Left ventricle myocardium inferior (tissue), 1 donor: ENCODE results near the gene SRL. TPM values are rescaled to one million over a fixed set of nuclear protein-coding genes. Genes with fewer than 3 reads are reported as not detected.
"Not testable (repeated sequence)": the region's sequence is repeated elsewhere in the genome, so short reads cannot be mapped to it uniquely, and the experiment has no call there.

Source experiments
- DNase-seq: peaks from one replicate; pipeline ENCODE4 v3.0.0-alpha.2; 2020
- H3K27ac ChIP-seq: fragments of 200-600 bp; replicated peaks from 2 replicates; pipeline ENCODE4 v1.8.0; 2021
- H3K27me3 ChIP-seq: fragments of 200-600 bp; 2 replicates; pipeline ENCODE4 v1.8.0; 2021; ENCODE audit warnings: low read depth
- H3K36me3 ChIP-seq: fragments of 200-600 bp; 2 replicates; pipeline ENCODE4 v1.8.0; 2021
- H3K4me1 ChIP-seq: fragments of 200-600 bp; 2 replicates; pipeline ENCODE4 v1.8.0; 2021
- H3K4me3 ChIP-seq: fragments of 200-600 bp; 2 replicates; pipeline ENCODE4 v1.8.0; 2021; ENCODE audit warnings: mild to moderate bottlenecking, moderate library complexity
- H3K9me3 ChIP-seq: fragments of 200-600 bp; replicated peaks from 2 replicates; pipeline ENCODE4 v1.8.0; 2021
- CTCF ChIP-seq: fragments of 200-600 bp; IDR thresholded peaks from 2 replicates; pipeline ENCODE4 v1.8.0; 2021; ENCODE audit warnings: antibody characterized with exemption, mild to moderate bottlenecking, borderline replicate concordance
- intact Hi-C: fragments of 100-400 bp; cut with micrococcal nuclease; formaldehyde crosslinking; loops from one replicate; pipeline ENCODE4 v1.11.0; 2022
- total RNA-seq: library from RNA; stranded (reverse); fragmentation: NEBNext Ultra II Directional; extraction: Animal tissue kit (Norgen Biotek cat#: 25700); gene quantifications from one replicate; pipeline ENCODE4 v1.2.1, GENCODE V29; 2021
- donor health status: DM: no; HTN: yes; CAD: no; lungs with severe emphysema.

SRL gene
- total RNA-seq, 1 donor from 2014 or later: 445 TPM

GRCh38 chr16:4158143-4159093, 83.5 kb downstream of the SRL start:
- H3K36me3 ChIP-seq: no peaks in the 10 kb centered on the region

GRCh38 chr16:4157376-4157825, 84.5 kb downstream of the SRL start:
- no peak for DNase-seq
- H3K27ac ChIP-seq: no peak overlapping the region
- H3K9me3 ChIP-seq: no peaks in the 10 kb centered on the region
- no peak overlapping the region for H3K4me3 ChIP-seq
- H3K36me3 ChIP-seq: no peaks in the 10 kb centered on the region
- intact Hi-C loops: no loop called here
- no peaks in the 10 kb centered on the region for H3K27me3 ChIP-seq
- no peaks in the 10 kb centered on the region for H3K4me1 ChIP-seq
- TF ChIP-seq CTCF: no peak

More at GRCh38 chr16:4158143-4159093, 83.5 kb downstream of the SRL start:
- H3K4me1 ChIP-seq: no peaks in the 10 kb centered on the region
- H3K4me3 ChIP-seq: no peak overlapping the region
- intact Hi-C loops: no loop called here
- no peak for DNase-seq
- H3K27ac ChIP-seq: no peak overlapping the region
- no peaks in the 10 kb centered on the region for H3K27me3 ChIP-seq
- TF ChIP-seq CTCF: no peak
- H3K9me3 ChIP-seq: no peaks in the 10 kb centered on the region

- H3K9me3 ChIP-seq, H3K27me3 ChIP-seq, DNase-seq, H3K4me1 ChIP-seq, H3K36me3 ChIP-seq, H3K27ac ChIP-seq, intact Hi-C loops, H3K4me3 ChIP-seq: not testable (repeated sequence)
These were observed 85.4 kb downstream of the SRL start for GRCh38 chr16:4156503-4156902.

- H3K9me3 ChIP-seq, H3K4me3 ChIP-seq, H3K27me3 ChIP-seq, H3K4me1 ChIP-seq, H3K36me3 ChIP-seq, DNase-seq, intact Hi-C loops, H3K27ac ChIP-seq: not testable (repeated sequence)
These were observed 88.5 kb downstream of the SRL start for GRCh38 chr16:4153364-4153763.

- Histone ChIP-seq H3K27me3 (no peaks in the 10 kb centered on the region), H3K4me3 (no peak overlapping the region), H3K27ac (no peak overlapping the region), H3K4me1 (no peaks in the 10 kb centered on the region), H3K36me3 (no peaks in the 10 kb centered on the region), H3K9me3 (peaks cover 10% of the 10 kb centered on the region)
- intact Hi-C loops: no loop called here
- no peak for DNase-seq
- TF ChIP-seq CTCF: no peak
These were observed 89.6 kb downstream of the SRL start for GRCh38 chr16:4152267-4152666.

GRCh38 chr16:4147236-4147635, 94.6 kb downstream of the SRL start:
- Histone ChIP-seq H3K36me3 (no peaks in the 10 kb centered on the region), H3K27me3 (no peaks in the 10 kb centered on the region), H3K9me3 (peaks cover 10% of the 10 kb centered on the region), H3K27ac (no peak overlapping the region), H3K4me3 (no peak overlapping the region), H3K4me1 (no peaks in the 10 kb centered on the region)
- no peak for DNase-seq
- intact Hi-C loops: no loop called here
- TF ChIP-seq CTCF: no peak
